PC-3 (cell line): ENCODE results near the gene ALCAM.

Experiments
- EZH2 ChIP-seq: fragments of 300-600 bp; sonication (generic); IDR thresholded peaks from one replicate; pipeline ENCODE4 v1.6.1; 2017; ENCODE audit warnings: antibody characterized with exemption, mild to moderate bottlenecking, low read length; ENCODE audit not compliant: unreplicated experiment
- EZH2phosphoT487 ChIP-seq: fragments of 300-600 bp; sonication (generic); IDR thresholded peaks from 2 replicates; pipeline ENCODE4 v1.6.1; 2018; ENCODE audit warnings: mild to moderate bottlenecking, antibody characterized with exemption, low read length, borderline replicate concordance
- TF ChIP-seq, protein P1 (sequence below): fragments of 300-600 bp; sonication (generic); conservative IDR thresholded peaks from 2 replicates; pipeline ENCODE4 v1.5.1; 2017; ENCODE audit warnings: antibody characterized with exemption, low read depth, mild to moderate bottlenecking, low read length

DNA sequence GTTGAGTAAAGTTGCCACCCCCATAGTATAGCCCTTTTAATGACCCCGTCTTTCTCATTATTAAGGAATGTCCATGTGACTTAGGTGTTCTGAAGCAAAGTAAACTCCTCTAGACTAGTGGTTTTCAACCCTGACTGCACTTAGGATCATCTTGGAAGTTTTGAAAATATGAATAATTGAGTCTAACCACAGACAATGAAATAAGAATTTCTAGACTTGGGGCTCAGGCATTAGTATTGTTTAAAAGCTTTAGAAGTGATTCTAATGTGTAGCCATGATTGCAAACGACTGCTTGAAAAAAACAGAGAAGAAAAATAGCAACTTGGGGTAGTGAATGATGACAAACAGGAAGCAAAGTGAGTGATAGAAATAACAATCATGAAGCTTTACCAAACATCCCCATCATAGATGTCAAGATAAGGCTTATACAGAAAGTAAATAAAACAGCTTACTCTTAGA, 35.0 kb downstream of the ALCAM start:
- TF ChIP-seq, protein P1, sequence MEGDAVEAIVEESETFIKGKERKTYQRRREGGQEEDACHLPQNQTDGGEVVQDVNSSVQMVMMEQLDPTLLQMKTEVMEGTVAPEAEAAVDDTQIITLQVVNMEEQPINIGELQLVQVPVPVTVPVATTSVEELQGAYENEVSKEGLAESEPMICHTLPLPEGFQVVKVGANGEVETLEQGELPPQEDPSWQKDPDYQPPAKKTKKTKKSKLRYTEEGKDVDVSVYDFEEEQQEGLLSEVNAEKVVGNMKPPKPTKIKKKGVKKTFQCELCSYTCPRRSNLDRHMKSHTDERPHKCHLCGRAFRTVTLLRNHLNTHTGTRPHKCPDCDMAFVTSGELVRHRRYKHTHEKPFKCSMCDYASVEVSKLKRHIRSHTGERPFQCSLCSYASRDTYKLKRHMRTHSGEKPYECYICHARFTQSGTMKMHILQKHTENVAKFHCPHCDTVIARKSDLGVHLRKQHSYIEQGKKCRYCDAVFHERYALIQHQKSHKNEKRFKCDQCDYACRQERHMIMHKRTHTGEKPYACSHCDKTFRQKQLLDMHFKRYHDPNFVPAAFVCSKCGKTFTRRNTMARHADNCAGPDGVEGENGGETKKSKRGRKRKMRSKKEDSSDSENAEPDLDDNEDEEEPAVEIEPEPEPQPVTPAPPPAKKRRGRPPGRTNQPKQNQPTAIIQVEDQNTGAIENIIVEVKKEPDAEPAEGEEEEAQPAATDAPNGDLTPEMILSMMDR, result no peak
- no peak for TF ChIP-seq EZH2
- no peak for TF ChIP-seq EZH2phosphoT487
